Measurements from ENCODE around the gene C9orf72.
A peak's percentile ranks its signal among the peaks of the same experiment; 100 is the strongest.

Gene C9orf72

GRCh38 chr9:27573634-27574590, 631 bp upstream of the C9orf72 start:
- DNase-seq (ENCODE audit: low read depth, low spot score), result peak; percentile 95

GRCh38 chr9:27572566-27572917, 739 bp downstream of the C9orf72 start:
- DNase-seq (ENCODE audit: low read depth, low spot score), result peak; percentile 12

- DNase-seq (ENCODE audit: low read depth, low spot score), result no peak
These were observed 1.2 kb downstream of the C9orf72 start for GRCh38 chr9:27572061-27572460.

GRCh38 chr9:27571011-27571410, 2.3 kb downstream of the C9orf72 start:
- no peak for DNase-seq (ENCODE audit: low read depth, low spot score)

GRCh38 chr9:27569406-27569805, 3.9 kb downstream of the C9orf72 start:
- DNase-seq (ENCODE audit: low read depth, low spot score), result no peak

- no peak for DNase-seq (ENCODE audit: low read depth, low spot score)
These were observed 7.2 kb downstream of the C9orf72 start for GRCh38 chr9:27566118-27566517.

GRCh38 chr9:27565696-27566095, 7.6 kb downstream of the C9orf72 start:
- DNase-seq (ENCODE audit: low read depth, low spot score), result no peak

- DNase-seq (ENCODE audit: low read depth, low spot score), result no peak
These were observed 8.6 kb downstream of the C9orf72 start for GRCh38 chr9:27564670-27565069.

- DNase-seq (ENCODE audit: low read depth, low spot score), result no peak
These were observed 9.4 kb downstream of the C9orf72 start for GRCh38 chr9:27563738-27564430.

- no peak for DNase-seq (ENCODE audit: low read depth, low spot score)
These were observed 11.6 kb downstream of the C9orf72 start for GRCh38 chr9:27561685-27562084.

GRCh38 chr9:27560457-27560856, 12.8 kb downstream of the C9orf72 start:
- no peak for DNase-seq (ENCODE audit: low read depth, low spot score)

- no peak for DNase-seq (ENCODE audit: low read depth, low spot score)
These were observed 15.0 kb downstream of the C9orf72 start for GRCh38 chr9:27558307-27558706.

GRCh38 chr9:27556470-27556869, 16.8 kb downstream of the C9orf72 start:
- no peak for DNase-seq (ENCODE audit: low read depth, low spot score)

GRCh38 chr9:27554712-27555111, 18.6 kb downstream of the C9orf72 start:
- no peak for DNase-seq (ENCODE audit: low read depth, low spot score)

- DNase-seq (ENCODE audit: low read depth, low spot score), result no peak
These were observed 24.0 kb downstream of the C9orf72 start for GRCh38 chr9:27549196-27549755.

- DNase-seq (ENCODE audit: low read depth, low spot score), result no peak
These were observed 25.1 kb downstream of the C9orf72 start for GRCh38 chr9:27548055-27548741.

- no peak for DNase-seq (ENCODE audit: low read depth, low spot score)
These were observed 27.8 kb downstream of the C9orf72 start for GRCh38 chr9:27545471-27545870.

GRCh38 chr9:27542508-27542907, 30.8 kb downstream of the C9orf72 start:
- no peak for DNase-seq (ENCODE audit: low read depth, low spot score)

- DNase-seq (ENCODE audit: low read depth, low spot score), result no peak
These were observed 31.5 kb downstream of the C9orf72 start for GRCh38 chr9:27541740-27542139.

GRCh38 chr9:27540502-27540901, 32.8 kb downstream of the C9orf72 start:
- no peak for DNase-seq (ENCODE audit: low read depth, low spot score)

- DNase-seq (ENCODE audit: low read depth, low spot score), result no peak
These were observed 33.5 kb downstream of the C9orf72 start for GRCh38 chr9:27539479-27540441.

Data from smooth muscle cell of the brain vasculature (primary cell).